H1 (cell line): ENCODE data around the gene RAB3GAP2. TPM values are rescaled to one million over a fixed set of nuclear protein-coding genes. Genes with fewer than 3 reads are reported as not detected.
A peak's percentile ranks its signal among the peaks of the same experiment; 100 is the strongest.

Source experiments
- CTCF ChIA-PET: fragments of 300-600 bp; sonication (Branson Sonifier 250); formaldehyde crosslinking; loops from one replicate; lab custom pipeline; 2021; ENCODE audit not compliant: partially characterized antibody; lab: Charles Lee
- POLR2A ChIA-PET: fragments of 300-600 bp; sonication (Branson Sonifier 250); formaldehyde crosslinking; loops from one replicate; lab custom pipeline; 2021; ENCODE audit warnings: inconsistent platforms; ENCODE audit not compliant: partially characterized antibody; lab: Charles Lee
- DNase-seq, 2 experiments: peaks; one replicate each; pipeline versions ENCODE4 v3.0.0 to v3.0.0-alpha.2; 2010 to 2022; ENCODE audit warnings: low spot score in 2 of 2, low read depth in 1 of 2, mixed read lengths in 1 of 2
- FAIRE-seq: peaks from 2 replicates; lab custom pipeline; 2011; peaks lifted over from hg19 to GRCh38; lab: Jason Lieb, UNC
- H2AFZ ChIP-seq: 2 replicates; pipeline ENCODE4 v1.8.1; 2012; ENCODE audit warnings: low read length, inconsistent platforms
- H2AK5ac ChIP-seq: 2 replicates; pipeline ENCODE4 v1.6.1; 2013; ENCODE audit warnings: low read depth, low read length
- H2BK120ac ChIP-seq: replicated peaks from 2 replicates; pipeline ENCODE3; 2013; ENCODE audit warnings: low read depth, low read length, inconsistent platforms
- H2BK12ac ChIP-seq: 2 replicates; pipeline ENCODE4 v1.6.1; 2013; ENCODE audit warnings: low read depth, low read length
- H2BK15ac ChIP-seq: 2 replicates; pipeline ENCODE4 v1.6.1; 2013; ENCODE audit warnings: low read length
- H2BK20ac ChIP-seq: 2 replicates; pipeline ENCODE4 v1.6.1; 2013; ENCODE audit warnings: low read length
- H2BK5ac ChIP-seq: 2 replicates; pipeline ENCODE4 v1.6.1; 2013; ENCODE audit warnings: low read depth, low read length
- H3K14ac ChIP-seq: 2 replicates; pipeline ENCODE4 v1.6.1; 2013; ENCODE audit warnings: inconsistent platforms; ENCODE audit not compliant: insufficient read length
- H3K18ac ChIP-seq: 2 replicates; pipeline ENCODE4 v1.6.1; 2013; ENCODE audit warnings: low read length; ENCODE audit errors: extremely low read depth
- H3K23ac ChIP-seq: 2 replicates; pipeline ENCODE4 v1.6.1; 2013; ENCODE audit warnings: inconsistent platforms; ENCODE audit not compliant: insufficient read length
- H3K23me2 ChIP-seq: 2 replicates; pipeline ENCODE4 v1.6.1; 2013; ENCODE audit warnings: low read depth, low read length
- H3K27ac ChIP-seq: 2 replicates; pipeline ENCODE4 v1.6.1; 2011; ENCODE audit warnings: low read depth, low read length, inconsistent platforms
- H3K27me3 ChIP-seq, 4 experiments: replicated peaks in 1 of 4; 1 replicate in 1 of 4; 2 replicates in 3 of 4; pipeline versions ENCODE4 v1.6.1 to v1.8.1; 2011 to 2013; ENCODE audit warnings: low read length in 3 of 4, mild to moderate bottlenecking in 3 of 4, inconsistent platforms in 2 of 4, mixed read lengths in 2 of 4, moderate library complexity in 1 of 4; ENCODE audit not compliant: control insufficient read depth in 3 of 4, insufficient read depth in 3 of 4; ENCODE audit errors: extremely low read depth in 1 of 4
- H3K36me3 ChIP-seq, 4 experiments: 2 replicates each; pipeline versions ENCODE4 v1.6.1 to v1.8.1; 2011 to 2013; ENCODE audit warnings: mild to moderate bottlenecking in 4 of 4, low read length in 3 of 4, moderate library complexity in 2 of 4, control low read depth in 1 of 4, inconsistent platforms in 1 of 4; ENCODE audit not compliant: insufficient read depth in 4 of 4, control insufficient read depth in 2 of 4
- H3K4ac ChIP-seq: replicated peaks from 2 replicates; pipeline ENCODE3; 2013; ENCODE audit warnings: low read length, low read depth, mixed read lengths, inconsistent platforms; ENCODE audit not compliant: insufficient read length
- H3K4me1 ChIP-seq, 4 experiments: replicated peaks in 1 of 4; 1 replicate in 1 of 4; 2 replicates in 3 of 4; pipeline versions ENCODE4 v1.6.1 to v1.8.1; 2011 to 2013; ENCODE audit warnings: low read length in 3 of 4, inconsistent platforms in 2 of 4, mixed read lengths in 1 of 4; ENCODE audit not compliant: insufficient read depth in 4 of 4, control insufficient read depth in 3 of 4
- H3K4me2 ChIP-seq, 2 experiments: 2 replicates each; pipeline versions ENCODE4 v1.6.1 to v1.8.1; 2011 to 2013; ENCODE audit warnings: low read depth in 2 of 2, low read length in 2 of 2, control low read depth in 1 of 2, inconsistent platforms in 1 of 2, mild to moderate bottlenecking in 1 of 2; ENCODE audit not compliant: insufficient read depth in 1 of 2
- H3K4me3 ChIP-seq, 4 experiments: fragments of 200-600, 300-600 bp in 1 of 4; sonication (generic), shearing (Covaris generic), sonication (Bioruptor Twin) in 1 of 4; 2 replicates each; pipeline versions ENCODE4 v1.5.1 to v1.8.1; 2011 to 2016; ENCODE audit warnings: low read length in 4 of 4, low read depth in 3 of 4, control low read depth in 2 of 4, inconsistent platforms in 2 of 4, mild to moderate bottlenecking in 2 of 4, mixed read lengths in 1 of 4, moderate library complexity in 1 of 4; ENCODE audit not compliant: insufficient read depth in 2 of 4; ENCODE audit errors: extremely low read depth in 1 of 4
- H3K56ac ChIP-seq: replicated peaks from 2 replicates; pipeline ENCODE3; 2013; ENCODE audit warnings: low read depth, mild to moderate bottlenecking, mixed read lengths, low read length, inconsistent platforms; ENCODE audit not compliant: insufficient read length
- H3K79me1 ChIP-seq: 2 replicates; pipeline ENCODE4 v1.6.1; 2013; ENCODE audit warnings: low read depth, low read length, control low read depth
- H3K79me2 ChIP-seq, 2 experiments: 2 replicates each; pipeline versions ENCODE4 v1.6.1 to v1.8.1; 2012 to 2013; ENCODE audit warnings: low read length in 2 of 2, mild to moderate bottlenecking in 2 of 2, inconsistent platforms in 1 of 2; ENCODE audit not compliant: insufficient read depth in 2 of 2, control insufficient read depth in 1 of 2
- H3K9ac ChIP-seq, 4 experiments: replicated peaks in 1 of 4; 1 replicate in 1 of 4; 2 replicates in 3 of 4; pipeline versions ENCODE4 v1.6.1 to v1.8.1; 2011 to 2013; ENCODE audit warnings: low read depth in 3 of 4, low read length in 3 of 4, control low read depth in 2 of 4, mild to moderate bottlenecking in 2 of 4, moderate library complexity in 2 of 4, inconsistent platforms in 1 of 4; ENCODE audit errors: extremely low read depth in 1 of 4
- H3K9me3 ChIP-seq, 2 experiments: 2 replicates each; pipeline versions ENCODE4 v1.6.1 to v1.8.1; 2012 to 2013; ENCODE audit warnings: mild to moderate bottlenecking in 2 of 2, moderate library complexity in 2 of 2, control low read depth in 1 of 2, inconsistent platforms in 1 of 2, low read depth in 1 of 2, low read length in 1 of 2, mixed read lengths in 1 of 2; ENCODE audit not compliant: insufficient read depth in 2 of 2
- H4K20me1 ChIP-seq, 2 experiments: replicated peaks in 1 of 2; 2 replicates each; pipeline versions ENCODE3 to v1.8.1; 2011 to 2013; ENCODE audit warnings: inconsistent platforms in 2 of 2, low read length in 2 of 2, mild to moderate bottlenecking in 1 of 2; ENCODE audit not compliant: insufficient read depth in 2 of 2, control insufficient read depth in 1 of 2
- H4K5ac ChIP-seq: 2 replicates; pipeline ENCODE4 v1.6.1; 2013; ENCODE audit warnings: low read length, low read depth, mixed read lengths, inconsistent platforms; ENCODE audit not compliant: insufficient read length
- H4K8ac ChIP-seq: 2 replicates; pipeline ENCODE4 v1.8.0; 2013; ENCODE audit warnings: mild to moderate bottlenecking, moderate library complexity, low read length, inconsistent platforms; ENCODE audit not compliant: insufficient read depth; ENCODE audit errors: extremely low read depth
- H4K91ac ChIP-seq: replicated peaks from 2 replicates; pipeline ENCODE3; 2013; ENCODE audit warnings: low read length, mixed read lengths, inconsistent platforms; ENCODE audit not compliant: insufficient read length
- ASH2L ChIP-seq: fragments of 200-600, 300-600 bp; sonication (generic); IDR thresholded peaks from one replicate; pipeline ENCODE4 v1.7.1; 2017; ENCODE audit warnings: low read length
- BRCA1 ChIP-seq: IDR thresholded peaks from 2 replicates; pipeline ENCODE4 v1.6.1; 2012; ENCODE audit warnings: low read depth, low read length, improper control_type of control experiment
- EGR1 ChIP-seq: IDR thresholded peaks from 2 replicates; pipeline ENCODE4 v1.6.1; 2011; ENCODE audit warnings: low read depth, low read length, borderline replicate concordance
- HDAC6 ChIP-seq: IDR thresholded peaks from one replicate; pipeline ENCODE4 v1.7.1; 2012; ENCODE audit warnings: low read depth, mild to moderate bottlenecking, inconsistent platforms, low read length, moderate library complexity
- JUND ChIP-seq: IDR thresholded peaks from 2 replicates; pipeline ENCODE4 v1.6.1; 2011; ENCODE audit warnings: mild to moderate bottlenecking, improper control_type of control experiment, low read length
- MAFK ChIP-seq: IDR thresholded peaks from 2 replicates; pipeline ENCODE4 v1.6.1; 2012; ENCODE audit warnings: low read depth, mild to moderate bottlenecking, improper control_type of control experiment, low read length
- NRF1 ChIP-seq: IDR thresholded peaks from 2 replicates; pipeline ENCODE4 v1.6.1; 2011; ENCODE audit warnings: mild to moderate bottlenecking, low read depth, low read length, improper control_type of control experiment
- PHF8 ChIP-seq: fragments of 200-600 bp; sonication (generic); conservative IDR thresholded peaks from 2 replicates; pipeline ENCODE4 v1.7.1; 2012; ENCODE audit warnings: low read depth, mild to moderate bottlenecking, inconsistent platforms, low read length, moderate library complexity
- RBBP5 ChIP-seq: IDR thresholded peaks from 2 replicates; pipeline ENCODE4 v1.7.1; 2012; ENCODE audit warnings: low read depth, mild to moderate bottlenecking, inconsistent platforms, low read length, moderate library complexity, borderline replicate concordance
- RFX5 ChIP-seq: IDR thresholded peaks from 2 replicates; pipeline ENCODE4 v1.6.1; 2011; ENCODE audit warnings: low read depth, low read length, improper control_type of control experiment, borderline replicate concordance
- RXRA ChIP-seq: IDR thresholded peaks from 2 replicates; pipeline ENCODE4 v1.6.1; 2011; ENCODE audit warnings: low read depth, mild to moderate bottlenecking, low read length, moderate library complexity; ENCODE audit not compliant: insufficient read depth
- SUZ12 ChIP-seq: fragments of 200-600 bp; sonication (generic); IDR thresholded peaks from 2 replicates; pipeline ENCODE4 v1.6.1; 2012; ENCODE audit warnings: mild to moderate bottlenecking, inconsistent platforms, low read length, moderate library complexity, mixed read lengths
- TCF12 ChIP-seq: IDR thresholded peaks from 2 replicates; pipeline ENCODE4 v1.6.1; 2011; ENCODE audit warnings: low read depth, mild to moderate bottlenecking, low read length
- WGBS, 2 experiments: shearing (Covaris generic) in 1 of 2; methylation state at CpG; one replicate each; pipeline versions ENCODE4 v1.1.6 to v1.1.7; 2013 to 2015; ENCODE audit warnings: low lambda C conversion rate in 2 of 2, mixed read lengths in 2 of 2, inconsistent platforms in 1 of 2, low coverage in 1 of 2, missing lambda C conversion rate in 1 of 2; ENCODE audit not compliant: insufficient replicate concordance in 2 of 2, insufficient coverage in 1 of 2, insufficient read length in 1 of 2; ENCODE audit errors: extremely low coverage in 1 of 2, missing lambda C conversion rate in 1 of 2; 5-methylcytosine and 5-hydroxymethylcytosine counted together
- polyA plus RNA-seq, 7 experiments: library from polyadenylated mRNA; depleted of rRNA in 3 of 7; stranded (reverse) in 5 of 7; unstranded in 2 of 7; fragments of >200 nt in 5 of 7; fragments of 200-250 nt in 2 of 7; gene quantifications; 1 replicate in 5 of 7; 2 replicates in 1 of 7; 4 replicates in 1 of 7; pipeline versions ENCODE4 v1.2.1 to v1.2.3, GENCODE V29; 2011 to 2013; ENCODE audit warnings: missing spikeins in 2 of 7, mixed read lengths in 2 of 7
- total RNA-seq: library from RNA; stranded (reverse); fragmentation: NEBNext Ultra II Directional; extraction: Animal tissue kit (Norgen Biotek cat#: 25700); gene quantifications from 2 replicates; pipeline ENCODE4 v1.2.1, GENCODE V29; 2021

Gene RAB3GAP2
- total and polyA plus RNA-seq, 2 of the 8 experiments (the other 6 are each of a cell fraction or from before 2014, with no cell fraction given), result 19.7 to 52.7 TPM

- Histone ChIP-seq H3K9ac (peak overlapping the region in 1 of 4 experiments; percentile 49; a peak in 1 of 7 replicates), H3K56ac (no peak overlapping the region), H3K23me2 (no peaks in the 10 kb centered on the region), H4K91ac (no peak overlapping the region), H3K36me3 (no peaks in the 10 kb centered on the region), H2BK12ac (no peak overlapping the region), H4K5ac (no peak overlapping the region), H2BK20ac (no peak overlapping the region), H3K27ac (no peak overlapping the region), H4K8ac (no peak overlapping the region), H3K4me2 (no peak overlapping the region), H2AFZ (no peak overlapping the region), H3K4me1 (peaks cover 0 to 9% (median 4%) of the 10 kb centered on the region in 4 experiments; a peak in 5 of 7 replicates), H3K79me1 (no peaks in the 10 kb centered on the region), H2BK15ac (no peak overlapping the region), H3K18ac (no peak overlapping the region), H3K79me2 (no peaks in the 10 kb centered on the region), H3K23ac (no peak overlapping the region), H2BK5ac (no peak overlapping the region), H3K4me3 (no peak overlapping the region), H2BK120ac (no peak overlapping the region), H4K20me1 (no peaks in the 10 kb centered on the region), H3K14ac (no peak overlapping the region), H3K27me3 (no peaks in the 10 kb centered on the region), H3K4ac (no peak overlapping the region), H2AK5ac (no peak overlapping the region), H3K9me3 (no peaks in the 10 kb centered on the region)
- 87% methylated on average over 4 of the region's 4 CpGs; no CpG with 5 or more reads in 1 of the 2 experiments for WGBS, 2 experiments
- POLR2A ChIA-PET, result interaction anchor here (1.7 kb wide), 1 partner anchor 10 kb away, joined by 3 read pairs; no protein-coding TSS in a partner anchor
- FAIRE-seq (no peak), DNase-seq (no peak)
- CTCF ChIA-PET, result interaction anchor here (1.5 to 11.8 kb wide), 3 partner anchors 10 to 68 kb away, joined by 5 to 168 read pairs (median 7); no protein-coding TSS in a partner anchor
- TF ChIP-seq TCF12, result no peak
- no peak for TF ChIP-seq HDAC6
- no peak for TF ChIP-seq ASH2L
- no peak for TF ChIP-seq PHF8
- TF ChIP-seq RFX5, result no peak
- no peak for TF ChIP-seq JUND
- no peak for TF ChIP-seq MAFK
- no peak for TF ChIP-seq NRF1
- TF ChIP-seq RBBP5, result no peak
- no peak for TF ChIP-seq RXRA
- no peak for TF ChIP-seq EGR1
- TF ChIP-seq SUZ12, result no peak
- TF ChIP-seq BRCA1, result no peak
Observed at GRCh38 chr1:220303871-220304270, 31.6 kb upstream of the RAB3GAP2 start.
